ENCODE measurements around the gene RPL31. TPM values are rescaled to one million over a fixed set of nuclear protein-coding genes. Genes with fewer than 3 reads are reported as not detected.

Gene RPL31
- total and polyA plus RNA-seq, 9 of the 15 experiments (the other 6 are each of a cell fraction or from before 2014, with no cell fraction given), result 1,176 to 6,037 (median 2,997) TPM

DNA sequence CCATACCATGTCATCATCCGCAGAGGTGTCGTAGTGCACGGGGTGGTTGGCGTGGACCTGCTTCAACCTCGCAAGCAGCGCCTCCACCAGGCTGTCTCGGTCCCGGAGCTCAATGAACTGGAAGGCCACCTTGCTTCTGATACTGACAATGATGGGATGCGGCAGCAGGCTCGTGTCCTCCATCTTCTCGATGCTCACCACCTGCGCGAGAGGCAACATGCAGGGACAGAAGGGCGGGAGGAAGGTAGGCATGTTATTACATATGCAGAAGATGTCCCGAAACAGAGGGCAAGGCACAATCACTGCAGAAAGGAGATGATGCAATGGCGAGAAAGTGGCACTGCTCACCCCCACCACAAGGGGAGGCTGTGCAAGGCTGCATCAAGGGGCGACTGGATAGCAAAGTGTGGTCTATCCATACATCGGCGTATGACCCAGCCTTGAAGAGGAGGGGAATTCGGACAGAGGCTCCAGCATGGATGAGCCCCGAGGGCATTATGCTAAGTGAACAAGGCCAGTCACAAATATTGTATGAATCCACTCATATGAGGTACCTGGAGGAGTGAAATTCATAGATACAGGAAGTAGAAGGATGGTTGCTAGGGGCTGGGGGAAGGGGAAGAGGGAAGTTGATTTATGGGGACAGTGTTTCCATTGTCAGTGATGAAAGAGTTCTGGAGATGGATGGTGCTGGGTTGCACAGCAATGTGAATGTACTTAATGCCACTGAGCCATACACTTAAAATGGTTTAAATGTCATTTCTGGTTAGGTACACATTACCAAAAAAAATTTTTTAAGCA is 36.6 kb downstream of the RPL31 start (continued):
- no peak for TF ChIP-seq TAL1 (IDR thresholded peaks at IDR 0.05)
- peak; percentile 72; the same call in 1 of the 2 replicates for TF ChIP-seq ZNF311 (CRISPR knock-in tag; IDR thresholded peaks at IDR 0.05)
- no peak; the same call in 1 of the 2 replicates for TF ChIP-seq KLF6 (CRISPR knock-in tag; IDR thresholded peaks at IDR 0.05; ENCODE audit: borderline replicate concordance)
- TF ChIP-seq, protein P1, sequence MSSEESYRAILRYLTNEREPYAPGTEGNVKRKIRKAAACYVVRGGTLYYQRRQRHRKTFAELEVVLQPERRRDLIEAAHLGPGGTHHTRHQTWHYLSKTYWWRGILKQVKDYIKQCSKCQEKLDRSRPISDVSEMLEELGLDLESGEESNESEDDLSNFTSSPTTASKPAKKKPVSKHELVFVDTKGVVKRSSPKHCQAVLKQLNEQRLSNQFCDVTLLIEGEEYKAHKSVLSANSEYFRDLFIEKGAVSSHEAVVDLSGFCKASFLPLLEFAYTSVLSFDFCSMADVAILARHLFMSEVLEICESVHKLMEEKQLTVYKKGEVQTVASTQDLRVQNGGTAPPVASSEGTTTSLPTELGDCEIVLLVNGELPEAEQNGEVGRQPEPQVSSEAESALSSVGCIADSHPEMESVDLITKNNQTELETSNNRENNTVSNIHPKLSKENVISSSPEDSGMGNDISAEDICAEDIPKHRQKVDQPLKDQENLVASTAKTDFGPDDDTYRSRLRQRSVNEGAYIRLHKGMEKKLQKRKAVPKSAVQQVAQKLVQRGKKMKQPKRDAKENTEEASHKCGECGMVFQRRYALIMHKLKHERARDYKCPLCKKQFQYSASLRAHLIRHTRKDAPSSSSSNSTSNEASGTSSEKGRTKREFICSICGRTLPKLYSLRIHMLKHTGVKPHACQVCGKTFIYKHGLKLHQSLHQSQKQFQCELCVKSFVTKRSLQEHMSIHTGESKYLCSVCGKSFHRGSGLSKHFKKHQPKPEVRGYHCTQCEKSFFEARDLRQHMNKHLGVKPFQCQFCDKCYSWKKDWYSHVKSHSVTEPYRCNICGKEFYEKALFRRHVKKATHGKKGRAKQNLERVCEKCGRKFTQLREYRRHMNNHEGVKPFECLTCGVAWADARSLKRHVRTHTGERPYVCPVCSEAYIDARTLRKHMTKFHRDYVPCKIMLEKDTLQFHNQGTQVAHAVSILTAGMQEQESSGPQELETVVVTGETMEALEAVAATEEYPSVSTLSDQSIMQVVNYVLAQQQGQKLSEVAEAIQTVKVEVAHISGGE (CRISPR knock-in tag; IDR thresholded peaks at IDR 0.05), result no peak
- TF ChIP-seq CTBP1 (IDR thresholded peaks at IDR 0.05; ENCODE audit: borderline replicate concordance), result peak; percentile 98
- TF ChIP-seq, protein P2, sequence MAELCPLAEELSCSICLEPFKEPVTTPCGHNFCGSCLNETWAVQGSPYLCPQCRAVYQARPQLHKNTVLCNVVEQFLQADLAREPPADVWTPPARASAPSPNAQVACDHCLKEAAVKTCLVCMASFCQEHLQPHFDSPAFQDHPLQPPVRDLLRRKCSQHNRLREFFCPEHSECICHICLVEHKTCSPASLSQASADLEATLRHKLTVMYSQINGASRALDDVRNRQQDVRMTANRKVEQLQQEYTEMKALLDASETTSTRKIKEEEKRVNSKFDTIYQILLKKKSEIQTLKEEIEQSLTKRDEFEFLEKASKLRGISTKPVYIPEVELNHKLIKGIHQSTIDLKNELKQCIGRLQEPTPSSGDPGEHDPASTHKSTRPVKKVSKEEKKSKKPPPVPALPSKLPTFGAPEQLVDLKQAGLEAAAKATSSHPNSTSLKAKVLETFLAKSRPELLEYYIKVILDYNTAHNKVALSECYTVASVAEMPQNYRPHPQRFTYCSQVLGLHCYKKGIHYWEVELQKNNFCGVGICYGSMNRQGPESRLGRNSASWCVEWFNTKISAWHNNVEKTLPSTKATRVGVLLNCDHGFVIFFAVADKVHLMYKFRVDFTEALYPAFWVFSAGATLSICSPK (IDR thresholded peaks at IDR 0.05; ENCODE audit: borderline replicate concordance), result no peak
- TF ChIP-seq, protein P3, sequence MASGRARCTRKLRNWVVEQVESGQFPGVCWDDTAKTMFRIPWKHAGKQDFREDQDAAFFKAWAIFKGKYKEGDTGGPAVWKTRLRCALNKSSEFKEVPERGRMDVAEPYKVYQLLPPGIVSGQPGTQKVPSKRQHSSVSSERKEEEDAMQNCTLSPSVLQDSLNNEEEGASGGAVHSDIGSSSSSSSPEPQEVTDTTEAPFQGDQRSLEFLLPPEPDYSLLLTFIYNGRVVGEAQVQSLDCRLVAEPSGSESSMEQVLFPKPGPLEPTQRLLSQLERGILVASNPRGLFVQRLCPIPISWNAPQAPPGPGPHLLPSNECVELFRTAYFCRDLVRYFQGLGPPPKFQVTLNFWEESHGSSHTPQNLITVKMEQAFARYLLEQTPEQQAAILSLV (tag; IDR thresholded peaks at IDR 0.05), result peak; percentile 97
- TF ChIP-seq NUFIP1 (IDR thresholded peaks at IDR 0.05; ENCODE audit: partially characterized antibody), result no peak
- no peak for TF ChIP-seq KAT7 (CRISPR knock-in tag; IDR thresholded peaks at IDR 0.05; ENCODE audit: borderline replicate concordance)
- no peak for TF ChIP-seq SIN3B (IDR thresholded peaks at IDR 0.05; ENCODE audit: low read depth)
- no peak for TF ChIP-seq SP1 (CRISPR knock-in tag; IDR thresholded peaks at IDR 0.05)
- no peak for TF ChIP-seq JUN (IDR thresholded peaks at IDR 0.05; ENCODE audit: borderline replicate concordance, low read depth, low read length)
- TF ChIP-seq JUN (CRISPR knock-in tag; IDR thresholded peaks at IDR 0.05; ENCODE audit: borderline replicate concordance), result no peak
- TF ChIP-seq, protein P4, sequence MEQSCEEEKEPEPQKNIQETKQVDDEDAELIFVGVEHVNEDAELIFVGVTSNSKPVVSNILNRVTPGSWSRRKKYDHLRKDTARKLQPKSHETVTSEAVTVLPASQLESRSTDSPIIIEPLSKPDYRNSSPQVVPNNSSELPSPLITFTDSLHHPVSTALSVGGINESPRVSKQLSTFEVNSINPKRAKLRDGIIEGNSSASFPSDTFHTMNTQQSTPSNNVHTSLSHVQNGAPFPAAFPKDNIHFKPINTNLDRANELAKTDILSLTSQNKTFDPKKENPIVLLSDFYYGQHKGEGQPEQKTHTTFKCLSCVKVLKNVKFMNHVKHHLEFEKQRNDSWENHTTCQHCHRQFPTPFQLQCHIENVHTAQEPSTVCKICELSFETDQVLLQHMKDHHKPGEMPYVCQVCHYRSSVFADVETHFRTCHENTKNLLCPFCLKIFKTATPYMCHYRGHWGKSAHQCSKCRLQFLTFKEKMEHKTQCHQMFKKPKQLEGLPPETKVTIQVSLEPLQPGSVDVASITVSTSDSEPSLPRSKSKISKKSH (CRISPR knock-in tag; IDR thresholded peaks at IDR 0.05), result no peak
- TF ChIP-seq ELF1 (tag; IDR thresholded peaks at IDR 0.05), result peak; percentile 51; the same call in 1 of the 2 replicates
- TF ChIP-seq ZNF717 (CRISPR knock-in tag; IDR thresholded peaks at IDR 0.05), result no peak
- TF ChIP-seq, protein P5, sequence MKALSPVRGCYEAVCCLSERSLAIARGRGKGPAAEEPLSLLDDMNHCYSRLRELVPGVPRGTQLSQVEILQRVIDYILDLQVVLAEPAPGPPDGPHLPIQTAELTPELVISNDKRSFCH (CRISPR knock-in tag; IDR thresholded peaks at IDR 0.05), result no peak
- TF ChIP-seq, protein P5 (tag; IDR thresholded peaks at IDR 0.05), result peak; percentile 59; the same call in 1 of the 2 replicates
- TF ChIP-seq ZNF436 (CRISPR knock-in tag; IDR thresholded peaks at IDR 0.05), result no peak
- no peak for TF ChIP-seq ZC3H11A (IDR thresholded peaks at IDR 0.05; ENCODE audit: low read depth, low read length)
